ENCODE measurements around the gene MANBA.

GRCh38 chr4:102629673-102630072 lies 131.1 kb downstream of the MANBA start:
- TF ChIP-seq CTCF (IDR thresholded peaks at IDR 0.05) (no peak), POLR2A (IDR thresholded peaks at IDR 0.05) (no peak)
